ENCODE measurements around the gene SGIP1.

SGIP1 gene

GRCh38 chr1:66605419-66605997 is 71.6 kb downstream of the SGIP1 start:
- DNase-seq (ENCODE audit: low read depth), result no peak

- DNase-seq (ENCODE audit: low read depth), result no peak
These were observed 72.6 kb downstream of the SGIP1 start for GRCh38 chr1:66606362-66607065.

DNA sequence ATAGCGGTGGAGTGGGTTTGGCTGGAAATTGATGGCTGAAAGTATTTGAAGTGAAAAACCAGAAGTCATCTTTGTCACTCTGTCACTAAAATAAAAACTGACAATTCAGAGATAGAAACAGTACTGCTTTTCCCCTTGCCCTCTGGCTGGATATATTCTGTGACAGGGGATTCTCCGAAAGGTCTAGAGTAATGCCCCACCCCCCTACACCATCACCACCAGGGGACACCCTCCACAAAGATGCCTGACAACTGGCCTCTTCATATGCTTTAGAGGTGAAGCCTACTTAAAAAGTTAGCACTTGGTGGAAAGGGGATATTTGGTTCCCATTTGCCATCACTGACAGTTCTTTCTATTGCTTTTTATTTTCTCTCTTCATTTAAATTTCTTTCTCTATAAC is 73.5 kb downstream of the SGIP1 start:
- no peak for DNase-seq (ENCODE audit: low read depth)

GRCh38 chr1:66613187-66613586 is 79.2 kb downstream of the SGIP1 start:
- DNase-seq (ENCODE audit: low read depth), result no peak

DNA sequence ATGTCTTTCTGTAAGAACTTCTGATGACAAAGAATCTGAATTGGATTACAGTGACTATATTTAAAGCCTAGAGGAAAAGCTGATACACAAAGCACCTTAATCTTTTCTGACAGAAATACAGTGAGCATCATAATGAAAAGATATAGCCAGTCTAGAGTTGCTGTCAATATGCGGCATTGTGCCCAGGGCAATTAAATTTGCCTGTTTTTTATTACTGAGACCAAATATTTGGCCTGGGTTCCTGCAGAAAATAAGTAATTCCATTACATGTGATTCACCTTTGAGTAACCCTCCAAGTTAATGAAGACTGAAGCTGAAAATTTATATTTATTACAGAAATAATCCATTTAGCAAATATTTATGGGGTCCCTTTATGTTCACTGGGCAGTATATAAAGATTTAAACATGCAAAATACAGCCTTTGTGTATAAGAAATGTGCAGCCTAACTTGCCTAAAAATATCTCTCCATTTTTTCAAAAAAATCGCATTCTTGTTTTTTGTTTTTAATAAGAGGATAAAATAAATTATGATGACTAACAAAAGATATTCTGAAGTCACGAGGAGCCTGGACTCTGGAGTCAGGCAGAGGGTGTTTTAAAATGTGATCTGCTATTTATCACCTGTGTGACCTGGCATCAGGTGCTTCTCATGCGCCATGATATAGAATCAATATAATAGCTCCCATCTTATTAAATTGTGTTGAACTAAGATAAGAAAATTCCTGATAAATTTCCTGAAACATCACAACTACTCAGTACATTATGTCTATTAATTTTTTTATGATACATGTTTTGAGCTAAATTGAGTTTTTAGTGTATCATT is 83.6 kb downstream of the SGIP1 start:
- DNase-seq (ENCODE audit: low read depth), result no peak

GRCh38 chr1:66618390-66618789 is 84.4 kb downstream of the SGIP1 start:
- DNase-seq (ENCODE audit: low read depth), result no peak

GRCh38 chr1:66623812-66624211 is 89.9 kb downstream of the SGIP1 start:
- DNase-seq (ENCODE audit: low read depth), result no peak

DNA sequence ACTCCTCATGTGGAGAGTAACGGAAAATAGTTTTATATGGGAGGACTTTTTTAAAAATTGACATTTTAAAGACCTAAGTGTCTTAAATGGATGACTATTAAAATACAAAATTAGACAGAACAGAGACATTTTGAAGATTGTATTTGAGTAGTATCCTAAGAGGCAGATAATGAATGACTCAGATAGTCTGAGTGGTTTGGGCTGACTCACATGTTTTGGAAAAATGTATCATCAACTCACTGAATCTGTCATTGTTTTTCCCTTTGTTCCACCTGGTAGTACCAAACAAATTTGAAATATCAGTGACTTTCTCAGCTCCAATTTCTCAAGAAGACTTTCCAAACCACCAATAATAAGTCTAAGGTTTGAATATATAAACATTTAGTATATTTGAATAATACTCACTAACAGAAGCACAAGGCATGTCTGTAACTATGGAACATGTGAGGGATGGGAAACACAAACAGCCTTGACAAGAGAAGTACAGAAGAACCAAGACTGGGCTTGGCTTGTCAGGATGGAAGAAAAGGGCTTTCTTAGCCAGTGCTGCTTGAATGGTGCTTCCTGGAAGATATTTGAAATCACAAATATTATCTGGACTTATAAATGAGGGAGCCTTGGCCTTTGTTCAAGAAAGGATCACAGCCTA is 90.6 kb downstream of the SGIP1 start:
- DNase-seq (ENCODE audit: low read depth), result no peak

DNA sequence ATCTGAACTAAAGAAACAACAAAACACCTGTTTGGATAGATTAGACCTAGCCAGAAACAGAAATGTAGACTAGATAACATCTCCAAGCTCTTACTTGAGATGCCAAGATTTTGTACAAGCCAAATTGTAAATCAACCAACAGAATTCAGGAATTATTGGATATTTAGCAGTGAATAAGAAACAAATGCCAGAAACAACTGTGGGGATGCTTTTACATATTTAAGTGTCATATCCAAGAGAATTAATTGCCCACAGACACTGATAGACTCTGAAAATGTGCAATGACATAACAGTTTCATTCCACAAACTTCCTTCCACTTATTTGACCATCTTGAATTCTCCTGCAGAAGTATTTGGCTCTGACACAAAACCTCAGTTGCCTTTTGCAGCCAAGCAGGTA is 92.3 kb downstream of the SGIP1 start:
- DNase-seq (ENCODE audit: low read depth), result no peak

- no peak for DNase-seq (ENCODE audit: low read depth)
These were observed 95.0 kb downstream of the SGIP1 start for GRCh38 chr1:66628926-66629325.

- DNase-seq (ENCODE audit: low read depth), result no peak
These were observed 99.2 kb downstream of the SGIP1 start for GRCh38 chr1:66633159-66633558.

DNA sequence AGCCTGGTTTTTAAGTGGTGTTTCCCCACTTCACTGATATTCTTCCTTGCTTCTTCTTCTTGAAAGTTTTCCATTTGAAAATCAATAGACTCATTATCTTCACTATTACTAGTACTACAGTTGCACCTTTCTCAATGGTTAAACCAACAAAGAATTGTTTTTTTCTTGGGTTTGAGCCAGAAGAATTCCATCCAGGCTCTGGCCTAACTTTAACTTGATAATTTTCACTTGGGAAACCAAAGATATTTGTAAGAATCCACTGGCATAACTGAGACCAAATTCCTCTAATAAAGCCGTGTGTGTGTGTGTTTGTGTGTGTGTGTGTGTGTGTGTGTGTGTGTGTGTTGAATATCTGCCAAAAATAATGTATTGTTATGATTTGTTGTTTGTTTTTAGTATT is 103.2 kb downstream of the SGIP1 start:
- no peak for DNase-seq (ENCODE audit: low read depth)

DNA sequence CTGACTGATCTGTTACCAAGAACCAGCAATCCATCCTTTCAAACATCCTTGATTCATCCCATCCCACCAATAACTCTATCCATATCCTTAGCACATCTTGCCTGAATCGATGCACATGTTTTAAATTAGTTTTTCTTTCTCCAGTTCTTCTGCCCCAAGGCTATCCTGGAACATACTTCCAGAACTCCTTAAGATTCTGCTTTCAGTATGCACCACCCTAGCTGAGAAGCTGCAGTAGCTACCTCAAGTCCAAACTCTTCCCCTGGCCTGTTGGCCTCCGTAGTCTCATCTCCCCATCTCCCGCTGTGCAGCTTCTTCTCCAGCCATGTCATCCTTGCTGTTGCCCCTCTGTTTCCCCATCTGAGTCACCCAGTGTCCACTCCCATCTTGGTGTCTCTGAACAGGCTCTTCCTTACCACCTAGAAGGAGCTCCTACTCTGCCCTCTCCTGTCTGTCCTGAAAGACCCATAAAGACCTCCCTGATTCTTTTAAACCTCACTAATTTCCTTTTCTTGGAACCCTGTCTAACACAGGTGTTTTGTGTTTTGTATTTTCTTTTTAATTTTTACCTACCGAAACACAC is 108.0 kb downstream of the SGIP1 start:
- DNase-seq (ENCODE audit: low read depth), result no peak

- DNase-seq (ENCODE audit: low read depth), result no peak
These were observed 109.0 kb downstream of the SGIP1 start for GRCh38 chr1:66642992-66643391.

GRCh38 chr1:66644331-66644730 is 110.4 kb downstream of the SGIP1 start:
- DNase-seq (ENCODE audit: low read depth), result no peak

- DNase-seq (ENCODE audit: low read depth), result no peak
These were observed 115.1 kb downstream of the SGIP1 start for GRCh38 chr1:66648901-66649595.

DNA sequence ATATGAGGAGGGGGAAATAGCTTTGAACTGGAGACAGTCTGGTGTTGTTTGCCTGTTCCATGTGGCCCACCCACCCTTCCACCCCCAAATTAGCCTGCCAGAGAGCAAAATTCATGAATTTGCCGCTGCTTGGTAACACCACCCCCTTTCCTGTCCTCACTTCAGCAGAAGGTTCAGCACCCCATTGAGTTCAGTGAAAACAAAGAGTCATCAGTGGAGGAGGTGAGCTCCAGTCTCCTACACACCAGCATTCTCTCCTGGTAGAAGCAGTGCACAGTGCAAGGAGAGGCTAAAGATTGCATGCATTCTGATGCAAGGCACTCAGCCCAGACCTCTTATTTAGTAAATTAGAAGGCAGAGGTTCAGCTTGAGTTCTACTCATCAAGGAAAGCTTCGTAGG is 118.6 kb downstream of the SGIP1 start:
- DNase-seq (ENCODE audit: low read depth), result no peak

DNA sequence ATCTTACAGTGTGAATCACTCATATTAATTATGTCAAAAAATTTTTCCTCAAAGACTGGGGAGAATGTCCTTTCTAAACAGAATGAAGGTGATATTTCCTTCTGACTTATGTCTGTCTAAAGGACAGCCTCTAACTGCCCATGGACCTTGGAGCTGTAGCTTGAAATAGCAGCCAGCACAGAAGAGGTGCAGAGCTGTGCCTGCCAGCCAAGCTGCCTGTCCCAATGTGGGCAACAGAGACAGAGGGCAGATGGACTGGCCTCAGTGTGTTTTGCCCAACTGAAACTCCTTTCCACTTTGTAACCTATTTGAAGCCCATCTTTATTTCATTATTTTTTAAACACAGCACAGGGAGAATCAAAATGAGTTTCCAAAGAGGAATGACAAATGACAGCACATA is 120.7 kb downstream of the SGIP1 start:
- no peak for DNase-seq (ENCODE audit: low read depth)

DNA sequence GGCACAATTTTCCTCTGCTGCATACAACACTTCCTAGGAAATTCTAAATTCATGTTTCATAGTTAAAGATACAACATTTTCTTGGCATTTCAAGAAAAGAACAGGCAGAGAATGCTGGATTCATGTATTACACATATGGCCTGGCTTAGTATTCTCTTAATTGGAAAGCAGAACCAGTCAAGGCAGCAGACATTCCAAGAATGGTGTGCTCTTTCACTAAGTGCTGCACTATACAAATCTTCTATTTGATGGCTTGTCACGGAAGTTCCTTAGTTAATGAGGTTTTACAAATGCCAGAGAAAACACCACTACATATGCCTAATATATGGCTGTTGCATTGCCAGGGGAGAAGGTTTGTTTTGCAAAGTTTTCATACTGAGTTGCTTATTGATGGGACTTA is 137.5 kb downstream of the SGIP1 start:
- DNase-seq (ENCODE audit: low read depth), result no peak

DNA sequence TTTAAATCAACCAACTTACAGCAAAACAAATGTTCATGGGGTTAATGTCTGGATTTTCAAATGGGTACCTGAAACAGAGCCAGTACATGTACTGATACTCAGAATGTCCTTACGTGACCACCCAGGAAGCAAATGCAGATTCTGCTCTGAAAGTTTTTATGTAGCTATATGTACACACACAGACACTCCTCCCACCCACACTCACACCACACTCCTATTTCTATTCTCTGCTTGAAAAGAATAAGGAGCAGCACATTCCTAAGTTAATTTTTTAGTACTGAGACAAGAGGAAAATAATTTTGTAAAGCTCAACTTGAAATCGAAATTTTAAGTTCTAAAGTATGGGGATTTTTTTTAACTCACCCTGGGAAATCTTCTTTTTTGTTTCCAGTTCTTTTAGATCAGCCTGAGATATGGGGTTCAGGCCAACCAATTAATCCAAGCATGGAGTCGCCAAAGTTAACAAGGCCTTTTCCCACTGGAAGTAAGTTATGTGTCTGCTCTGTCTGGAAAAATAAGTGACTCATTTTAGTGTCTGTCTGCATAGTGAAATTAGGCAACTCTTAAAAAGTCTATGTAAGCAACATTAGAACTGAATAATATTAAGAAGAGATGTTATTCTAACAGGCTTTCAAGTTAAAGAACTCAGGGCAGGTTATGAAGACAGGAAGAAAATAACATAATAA is 142.8 kb downstream of the SGIP1 start:
- no peak for DNase-seq (ENCODE audit: low read depth)

DNA sequence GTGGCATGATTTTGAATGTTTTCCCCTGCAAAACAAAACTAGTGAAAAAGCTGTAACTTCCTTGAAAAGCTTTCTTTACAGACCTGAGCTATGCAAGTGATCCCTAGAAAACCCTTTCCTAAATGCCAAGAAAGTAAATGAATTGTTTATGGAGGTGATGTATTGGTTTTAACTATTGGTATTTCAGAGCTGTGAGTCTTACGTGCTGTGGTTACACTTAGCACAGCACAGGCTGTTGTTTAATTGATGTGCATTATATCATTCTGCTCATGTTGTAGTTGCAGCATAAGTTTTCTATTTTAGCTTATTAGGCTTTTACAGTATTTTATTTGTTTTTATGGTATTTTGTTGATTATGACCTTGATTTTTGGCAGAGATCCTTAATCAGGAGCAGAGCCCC is 144.2 kb downstream of the SGIP1 start:
- DNase-seq (ENCODE audit: low read depth), result no peak
